Brain pericyte (primary cell): ENCODE data around the gene CYB5R2.

Experiments
- DNase-seq: peaks from one replicate; pipeline ENCODE4 v3.0.0-alpha.2; 2012; ENCODE audit warnings: low read depth, low spot score

The CYB5R2 gene

DNA sequence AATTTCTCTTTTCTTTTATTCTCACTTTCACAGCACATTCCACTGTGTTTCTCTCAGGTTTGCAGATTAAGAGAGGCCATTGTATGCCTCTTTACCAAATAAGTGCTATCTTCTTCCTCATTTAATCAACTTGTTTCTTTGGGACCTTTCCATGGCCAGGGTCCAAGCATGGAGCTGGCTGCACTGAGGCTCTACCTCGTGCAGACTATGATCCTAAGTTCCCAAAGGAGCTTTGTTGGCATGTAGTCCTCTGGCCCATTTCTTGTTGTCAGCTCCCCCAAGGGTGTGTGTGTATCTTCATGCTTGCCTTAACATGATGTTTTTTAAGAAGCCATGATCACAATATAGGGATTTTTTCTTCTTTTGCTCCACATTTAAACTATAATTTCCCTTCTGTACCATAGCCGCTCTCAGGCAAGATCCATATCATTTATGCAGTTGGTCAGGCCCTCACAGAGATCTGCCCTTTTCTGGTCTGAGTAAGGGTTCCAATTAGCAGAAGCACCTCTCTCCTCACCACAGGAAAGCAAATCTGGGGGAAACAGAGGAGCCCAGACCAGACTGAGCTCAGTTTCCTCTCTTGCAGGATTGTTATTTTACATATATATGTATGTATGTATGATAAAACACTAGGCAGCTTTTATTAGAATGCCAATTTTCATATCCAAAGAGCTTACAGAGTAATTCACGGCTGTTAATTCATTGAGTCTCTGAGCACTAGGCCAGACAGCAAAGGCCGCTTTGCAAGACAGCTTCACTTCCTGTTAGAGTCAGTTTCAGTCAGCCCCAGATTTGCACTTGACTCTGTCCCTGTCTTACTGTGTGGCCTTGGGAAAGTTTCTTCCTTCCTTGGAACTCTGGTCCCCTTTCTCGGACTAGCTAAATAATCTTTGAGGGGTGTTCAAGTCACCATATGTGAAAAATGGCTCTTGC lies 34.3 kb downstream of the CYB5R2 start:
- DNase-seq = no peak

DNA sequence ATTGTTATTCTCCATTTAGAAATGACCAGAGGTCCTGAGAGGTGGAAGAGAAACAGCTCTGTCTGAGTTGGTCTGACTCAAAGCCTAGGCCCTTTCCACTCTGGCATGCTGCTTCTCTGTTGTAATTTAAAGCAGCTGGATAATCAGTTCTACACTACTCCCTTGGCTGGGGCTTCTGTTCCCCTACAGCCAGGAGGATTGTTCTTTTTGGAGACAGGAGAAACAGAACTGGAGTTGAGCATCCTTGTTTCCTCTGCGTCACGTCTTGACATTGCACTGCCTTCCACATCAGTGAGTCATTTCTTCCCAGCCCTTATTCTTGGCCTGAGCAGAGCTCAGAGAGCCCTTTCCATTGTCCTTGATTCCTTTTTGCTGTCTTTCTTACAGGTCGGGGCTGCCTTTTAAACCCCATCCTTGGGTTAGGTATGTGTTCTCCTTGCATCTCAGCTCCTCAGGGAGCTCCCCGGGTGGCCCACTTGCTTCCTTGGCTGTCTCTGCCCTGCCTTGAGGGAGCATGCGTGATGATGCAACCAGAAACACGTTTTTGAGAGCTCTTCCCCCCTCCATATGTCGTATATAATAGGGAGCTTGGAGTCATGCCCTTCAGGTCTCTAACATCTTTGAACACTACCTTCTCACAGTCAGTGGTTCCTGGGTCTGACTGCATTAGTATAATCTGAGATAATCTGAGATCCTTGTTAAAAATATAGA lies 35.7 kb downstream of the CYB5R2 start:
- DNase-seq = no peak

DNA sequence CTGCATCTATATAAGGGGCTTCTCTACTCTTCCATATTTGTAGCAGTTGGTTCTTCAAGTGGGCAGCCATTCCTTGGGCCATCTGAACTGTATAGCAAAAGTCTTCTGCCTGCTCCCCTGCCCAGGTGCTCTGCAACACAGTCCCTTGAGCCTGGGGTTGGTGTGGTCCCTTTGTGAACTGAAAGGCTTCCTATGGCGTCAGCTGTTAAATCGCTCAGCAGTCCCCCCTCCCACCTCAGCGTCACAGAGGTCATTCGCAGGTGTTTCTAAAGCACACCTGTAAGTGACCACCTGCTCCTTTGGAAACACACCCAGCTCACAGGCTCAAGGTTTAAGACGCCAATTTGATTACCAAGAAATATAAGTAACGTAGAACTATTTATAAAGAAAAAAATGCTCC lies 37.0 kb downstream of the CYB5R2 start:
- no peak for DNase-seq

- no peak for DNase-seq
Measured at GRCh38 chr11:7635708-7636107, 37.6 kb downstream of the CYB5R2 start.

GRCh38 chr11:7635137-7635536 lies 38.2 kb downstream of the CYB5R2 start:
- DNase-seq = no peak

DNA sequence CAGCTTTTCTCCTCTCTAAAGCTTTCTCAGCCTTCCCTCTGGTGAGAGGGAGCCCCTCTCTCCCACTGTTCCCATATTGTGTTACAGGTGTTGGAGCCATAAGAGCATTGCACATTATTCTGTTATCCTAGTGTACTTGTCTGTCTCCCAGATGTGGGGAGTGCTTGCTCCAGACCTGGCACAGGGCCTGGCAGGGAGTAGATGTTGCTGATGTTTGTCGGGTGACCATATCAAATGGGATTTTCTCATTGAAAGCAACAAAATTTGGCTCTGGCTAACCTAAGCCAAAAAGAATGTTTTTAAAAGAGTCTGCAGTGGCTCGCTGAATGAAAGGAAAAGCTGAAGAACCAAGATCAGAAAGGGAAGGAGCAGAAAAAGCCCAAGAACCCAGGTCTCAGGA lies 41.1 kb downstream of the CYB5R2 start:
- no peak for DNase-seq

DNA sequence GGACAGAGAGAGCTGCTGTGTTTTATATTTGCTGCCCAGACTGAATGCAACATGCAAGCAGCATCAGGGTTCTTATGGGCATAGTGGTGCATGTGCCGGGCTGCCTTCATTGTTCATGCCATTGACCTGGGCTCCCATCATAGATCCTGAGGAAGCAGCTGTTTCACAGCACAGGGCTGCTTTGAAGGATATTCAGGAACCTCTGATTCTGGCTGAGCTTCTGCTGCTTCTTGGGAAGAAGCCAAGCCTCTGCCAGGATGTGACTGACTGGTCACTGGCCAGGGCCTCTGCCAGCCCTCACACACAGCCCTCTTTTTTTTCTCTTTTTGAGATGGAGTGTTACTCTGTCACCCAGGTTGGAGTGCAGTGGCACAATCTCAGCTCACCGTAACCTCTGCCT lies 43.3 kb downstream of the CYB5R2 start:
- DNase-seq = no peak

- no peak for DNase-seq
Measured at GRCh38 chr11:7628660-7629059, 44.6 kb downstream of the CYB5R2 start.

DNA sequence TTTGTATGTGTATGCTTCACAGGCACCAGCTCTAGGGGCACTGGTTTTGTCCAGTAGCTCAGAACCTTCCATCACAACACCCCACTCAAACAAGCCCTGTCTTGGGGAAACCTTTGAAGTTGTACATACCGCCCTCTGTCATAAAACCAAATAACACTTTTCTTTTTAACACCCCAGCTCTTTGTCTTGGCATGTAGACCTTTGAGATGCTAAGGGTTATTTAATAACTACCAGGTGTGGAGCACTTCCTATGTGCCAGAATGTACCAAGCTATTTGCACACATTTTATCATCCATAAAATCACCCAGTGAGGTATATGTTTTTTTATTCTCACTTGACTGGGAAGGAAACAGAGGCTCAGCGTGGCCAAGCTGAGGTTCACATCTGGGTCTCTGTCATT lies 50.6 kb downstream of the CYB5R2 start:
- no peak for DNase-seq

DNA sequence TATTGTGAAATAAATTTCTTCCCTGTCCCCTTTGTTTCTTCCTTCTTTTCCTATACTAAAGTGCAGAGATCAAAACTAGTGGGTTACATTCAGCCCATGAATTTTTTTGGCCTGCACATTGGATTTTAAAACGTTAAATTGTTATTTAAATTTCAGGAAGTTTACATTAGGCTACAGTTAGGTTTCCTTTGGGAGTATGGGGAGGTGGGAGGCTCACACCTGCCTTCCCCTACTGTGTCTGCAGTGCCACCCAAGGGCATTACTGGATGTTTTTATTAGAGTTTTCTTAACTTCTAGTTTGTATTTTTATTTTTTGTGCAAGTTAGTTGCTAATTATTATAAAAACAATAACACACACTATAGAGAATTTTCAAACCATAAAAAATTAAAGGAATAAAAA lies 51.7 kb downstream of the CYB5R2 start:
- DNase-seq = no peak

- no peak for DNase-seq
Measured at GRCh38 chr11:7621090-7621489, 52.2 kb downstream of the CYB5R2 start.

GRCh38 chr11:7619322-7619721 lies 54.0 kb downstream of the CYB5R2 start:
- DNase-seq = no peak

DNA sequence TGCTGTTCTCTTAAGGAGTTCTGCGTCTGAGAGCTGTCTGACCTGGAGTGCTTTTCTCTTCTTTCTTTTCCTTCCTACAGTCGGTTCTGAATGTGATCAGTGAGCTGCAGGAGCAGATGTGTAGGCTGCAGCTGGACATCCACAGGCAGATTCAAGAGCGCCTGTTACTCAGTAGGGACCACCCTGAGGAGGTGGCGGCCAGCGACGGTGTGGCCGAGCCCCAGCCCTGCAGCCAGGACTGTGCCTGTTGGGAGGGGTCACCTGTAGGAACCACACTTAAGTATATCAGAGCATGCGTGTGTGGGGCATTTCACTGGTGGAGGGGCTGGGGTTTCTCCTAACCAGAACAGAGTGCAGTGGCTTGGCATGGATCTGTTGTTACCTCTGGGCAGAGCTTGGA lies 56.3 kb downstream of the CYB5R2 start:
- no peak for DNase-seq
